Heart left ventricle (tissue), 13 donors: ENCODE results near the gene C3orf22.
A peak's percentile ranks its signal among the peaks of the same experiment; 100 is the strongest.

ENCODE experiments used
- POLR2A ChIP-seq, 2 donors: fragments of 450-650 bp; IDR thresholded peaks; one replicate each; pipeline ENCODE4 v1.6.1; 2017; ENCODE audit warnings: antibody characterized with exemption in 2 of 2, mild to moderate bottlenecking in 2 of 2, moderate library complexity in 2 of 2
- TF ChIP-seq, protein P1 (sequence below), 12 donors: fragments of 200-600 bp; sonication (generic) in 4 of 12; IDR thresholded peaks; one replicate each; pipeline versions ENCODE4 v1.5.0 to v1.8.0; 2018 to 2022; ENCODE audit warnings: antibody characterized with exemption in 12 of 12, mild to moderate bottlenecking in 5 of 12
- donor health status: ischemic (EF 13 %, LVEDD 7.1; RV severe dilation, severe dysfunction).
- donor health status: DM: no; HTN: yes; CAD: no.
- donor health status: DM: no; HTN: no; CAD: no.
- donor health status: ischemic (EF 25% LVEDD 6.9; RV normal size, moderate dysfunction).
- donor health status: ischemic (EF 25% LVEDD 5.7; RV mildly dilated, moderate dysfunction).
- donor health status: ischemic (EF 35%, LVEDD 5.7; RV mildly dilated, moderate dysfunction).
- donor health status: nonischemic (EF 11% LVEDD 7.7; RV severe dilation, severe dysfunction).
- donor health status: DM: yes; HTN: yes; CAD: no.
- donor health status: PGD.
- donor health status: ischemic (EF 29% LVEDD 5.4; RV normal size, mild dysfunction).
- donor health status: nonischemic (EF 23%, LVEDD 6.1; RV moderate dilation, normal function).

DNA sequence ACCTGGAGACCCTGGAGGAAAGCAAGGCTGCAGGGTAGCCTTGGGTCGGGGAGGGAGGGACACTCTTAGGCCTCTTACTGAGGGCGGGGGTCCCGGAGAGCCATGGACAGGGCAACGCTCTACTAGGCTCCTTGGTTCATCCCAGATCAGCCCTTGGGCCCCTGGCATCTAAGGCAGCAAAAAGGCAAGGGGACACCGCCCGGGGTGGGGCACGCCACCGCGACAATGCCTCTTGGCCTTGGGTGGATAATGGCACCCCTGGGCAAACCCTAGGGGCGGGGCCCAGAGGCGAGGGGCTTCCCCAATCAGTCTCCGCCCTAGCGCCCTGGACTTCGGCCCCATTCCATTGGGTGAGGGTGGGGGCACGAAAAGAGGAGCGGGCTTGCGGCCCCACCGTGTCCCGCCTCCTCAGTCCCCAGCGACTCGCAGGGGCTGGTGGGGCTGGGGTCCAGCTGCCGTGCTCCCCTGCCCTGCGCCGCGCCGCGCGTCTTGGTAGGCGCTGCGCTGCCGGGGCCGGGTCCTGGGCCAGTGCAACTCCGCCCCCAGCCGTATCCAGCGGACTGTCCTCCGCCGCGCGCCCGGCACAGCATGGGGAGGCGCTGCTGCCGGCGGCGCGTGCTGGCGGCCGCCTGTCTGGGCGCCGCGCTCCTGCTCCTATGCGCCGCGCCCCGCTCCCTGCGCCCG, 34.8 kb downstream of the C3orf22 start, which contains the start of gene CHST13:
- TF ChIP-seq, protein P1, sequence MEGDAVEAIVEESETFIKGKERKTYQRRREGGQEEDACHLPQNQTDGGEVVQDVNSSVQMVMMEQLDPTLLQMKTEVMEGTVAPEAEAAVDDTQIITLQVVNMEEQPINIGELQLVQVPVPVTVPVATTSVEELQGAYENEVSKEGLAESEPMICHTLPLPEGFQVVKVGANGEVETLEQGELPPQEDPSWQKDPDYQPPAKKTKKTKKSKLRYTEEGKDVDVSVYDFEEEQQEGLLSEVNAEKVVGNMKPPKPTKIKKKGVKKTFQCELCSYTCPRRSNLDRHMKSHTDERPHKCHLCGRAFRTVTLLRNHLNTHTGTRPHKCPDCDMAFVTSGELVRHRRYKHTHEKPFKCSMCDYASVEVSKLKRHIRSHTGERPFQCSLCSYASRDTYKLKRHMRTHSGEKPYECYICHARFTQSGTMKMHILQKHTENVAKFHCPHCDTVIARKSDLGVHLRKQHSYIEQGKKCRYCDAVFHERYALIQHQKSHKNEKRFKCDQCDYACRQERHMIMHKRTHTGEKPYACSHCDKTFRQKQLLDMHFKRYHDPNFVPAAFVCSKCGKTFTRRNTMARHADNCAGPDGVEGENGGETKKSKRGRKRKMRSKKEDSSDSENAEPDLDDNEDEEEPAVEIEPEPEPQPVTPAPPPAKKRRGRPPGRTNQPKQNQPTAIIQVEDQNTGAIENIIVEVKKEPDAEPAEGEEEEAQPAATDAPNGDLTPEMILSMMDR (IDR thresholded peaks at IDR 0.05): peak in 1 of 12 donors; percentile 18
- no peak for TF ChIP-seq POLR2A (IDR thresholded peaks at IDR 0.05)
